ENCODE data around the gene FERMT2. TPM values are rescaled to one million over a fixed set of nuclear protein-coding genes. Genes with fewer than 3 reads are reported as not detected.

The FERMT2 gene
- total RNA-seq, 5 donors from 2014 or later (not counting 1 experiment from before 2014, with no cell fraction given), result 0.35 to 1.0 (median 0.84) TPM; not detected in 1

- H3K4me3 ChIP-seq (ENCODE audit: control insufficient read depth in 1 of 2, extremely low read depth in 1 of 2, low read length in 1 of 2), result no peak overlapping the region
- H3K27ac ChIP-seq (ENCODE audit: low read length), result no peak overlapping the region
- Mint-ChIP-seq H3K4me3 (no peak overlapping the region), H3K36me3 (no peaks in the 10 kb centered on the region), H3K27me3 (no peaks in the 10 kb centered on the region), H3K27ac (no peak overlapping the region), H3K9me3 (no peaks in the 10 kb centered on the region), H3K4me1 (no peaks in the 10 kb centered on the region)
- H3K27me3 ChIP-seq (replicated peaks in 1 of 2; ENCODE audit: control insufficient read depth in 2 of 2, extremely low read depth in 1 of 2, insufficient read depth in 2 of 2, low read length in 1 of 2), result no peaks in the 10 kb centered on the region
- ChIA-PET CTCF (interaction anchor here (0.5 to 0.6 kb wide), 2 partner anchors 8 to 114 kb away, joined by 4 to 6 read pairs; no protein-coding TSS in a partner anchor), POLR2A (no interaction called here)
- WGBS (ENCODE audit: insufficient coverage), result 88% methylated on average over 2 of the region's 6 CpGs
- DNase-seq (no peak), ATAC-seq (replicated peaks in 1 of 4) (no peak)
- H3K4me1 ChIP-seq (ENCODE audit: control insufficient read depth in 1 of 2, extremely low read depth in 1 of 2, insufficient read depth in 2 of 2, low read length in 2 of 2), result no peaks in the 10 kb centered on the region
- H3K9me3 ChIP-seq, result no peaks in the 10 kb centered on the region
- no peaks in the 10 kb centered on the region for H3K36me3 ChIP-seq (ENCODE audit: control insufficient read depth in 2 of 2, extremely low read depth in 1 of 2, insufficient read depth in 1 of 2, low read length in 1 of 2)
Observed at GRCh38 chr14:52888839-52889838, 61.7 kb downstream of the FERMT2 start.

- Mint-ChIP-seq H3K9me3 (no peaks in the 10 kb centered on the region), H3K4me3 (no peak overlapping the region), H3K27ac (no peak overlapping the region), H3K4me1 (no peaks in the 10 kb centered on the region), H3K36me3 (no peaks in the 10 kb centered on the region), H3K27me3 (no peaks in the 10 kb centered on the region)
- Histone ChIP-seq H3K9me3 (no peaks in the 10 kb centered on the region), H3K27ac (ENCODE audit: low read length) (no peak overlapping the region), H3K27me3 (replicated peaks in 1 of 2; ENCODE audit: control insufficient read depth in 2 of 2, extremely low read depth in 1 of 2, insufficient read depth in 2 of 2, low read length in 1 of 2) (no peaks in the 10 kb centered on the region), H3K36me3 (ENCODE audit: control insufficient read depth in 2 of 2, extremely low read depth in 1 of 2, insufficient read depth in 1 of 2, low read length in 1 of 2) (no peaks in the 10 kb centered on the region), H3K4me3 (ENCODE audit: control insufficient read depth in 1 of 2, extremely low read depth in 1 of 2, low read length in 1 of 2) (no peak overlapping the region), H3K4me1 (ENCODE audit: control insufficient read depth in 1 of 2, extremely low read depth in 1 of 2, insufficient read depth in 2 of 2, low read length in 2 of 2) (no peaks in the 10 kb centered on the region)
- CTCF ChIA-PET, result interaction anchor here in 1 of 2 donors (0.6 kb wide), 1 partner anchor 115 kb away, joined by 4 read pairs; no protein-coding TSS in a partner anchor
- ATAC-seq (replicated peaks in 1 of 4), result no peak
- no CpG with 5 or more reads among the region's 4 CpGs for WGBS (ENCODE audit: insufficient coverage)
- no peak for DNase-seq
- POLR2A ChIA-PET, result no interaction called here
Observed at GRCh38 chr14:52888159-52888558, 62.7 kb downstream of the FERMT2 start.

GRCh38 chr14:52885230-52885629 lies 65.6 kb downstream of the FERMT2 start:
- ChIA-PET POLR2A (no interaction called here), CTCF (no interaction called here)
- no CpG with 5 or more reads among the region's 2 CpGs for WGBS (ENCODE audit: insufficient coverage)
- no peaks in the 10 kb centered on the region for H3K9me3 Mint-ChIP-seq
- H3K4me1 ChIP-seq (ENCODE audit: control insufficient read depth in 1 of 2, extremely low read depth in 1 of 2, insufficient read depth in 2 of 2, low read length in 2 of 2), result no peaks in the 10 kb centered on the region
- no peaks in the 10 kb centered on the region for H3K27me3 ChIP-seq (replicated peaks in 1 of 2; ENCODE audit: control insufficient read depth in 2 of 2, extremely low read depth in 1 of 2, insufficient read depth in 2 of 2, low read length in 1 of 2)
- no peaks in the 10 kb centered on the region for H3K36me3 Mint-ChIP-seq
- H3K4me3 Mint-ChIP-seq, result no peak overlapping the region
- H3K4me1 Mint-ChIP-seq, result no peaks in the 10 kb centered on the region
- H3K36me3 ChIP-seq (ENCODE audit: control insufficient read depth in 2 of 2, extremely low read depth in 1 of 2, insufficient read depth in 1 of 2, low read length in 1 of 2), result no peaks in the 10 kb centered on the region
- DNase-seq, result no peak
- H3K27ac ChIP-seq (ENCODE audit: low read length), result no peak overlapping the region
- no peak for ATAC-seq (replicated peaks in 1 of 4)
- no peaks in the 10 kb centered on the region for H3K27me3 Mint-ChIP-seq
- H3K9me3 ChIP-seq, result no peaks in the 10 kb centered on the region
- H3K4me3 ChIP-seq (ENCODE audit: control insufficient read depth in 1 of 2, extremely low read depth in 1 of 2, low read length in 1 of 2), result no peak overlapping the region
- no peak overlapping the region for H3K27ac Mint-ChIP-seq

DNA sequence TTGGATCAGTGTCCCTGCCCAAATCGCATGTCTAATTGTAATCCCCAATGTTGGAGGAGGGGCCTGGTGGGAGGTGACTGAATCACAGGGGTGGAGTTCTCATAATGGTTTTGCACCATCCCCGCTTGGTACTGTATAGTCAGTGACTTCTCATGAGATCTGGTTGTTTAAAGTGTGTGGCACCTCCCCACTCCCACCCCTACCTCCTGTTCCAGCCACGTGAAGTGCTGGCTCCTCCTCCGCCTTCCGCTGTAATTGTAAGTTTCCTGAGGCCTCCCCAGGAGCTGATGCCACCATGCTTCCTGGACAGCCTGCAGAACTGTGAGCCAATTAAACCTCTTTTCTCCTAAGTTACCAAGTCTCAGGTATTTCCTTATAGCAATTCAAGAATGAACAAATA lies 67.2 kb downstream of the FERMT2 start:
- no peak overlapping the region for H3K27ac ChIP-seq (ENCODE audit: low read length)
- no peaks in the 10 kb centered on the region for H3K4me1 ChIP-seq (ENCODE audit: control insufficient read depth in 1 of 2, extremely low read depth in 1 of 2, insufficient read depth in 2 of 2, low read length in 2 of 2)
- H3K27me3 Mint-ChIP-seq, result no peaks in the 10 kb centered on the region
- no peaks in the 10 kb centered on the region for H3K36me3 Mint-ChIP-seq
- ATAC-seq (replicated peaks in 1 of 4) (no peak), DNase-seq (no peak)
- no peaks in the 10 kb centered on the region for H3K4me1 Mint-ChIP-seq
- ChIA-PET POLR2A (interaction anchor here in 1 of 2 donors (0.6 kb wide), 1 partner anchor 113 kb away, joined by 8 read pairs; no protein-coding TSS in a partner anchor), CTCF (no interaction called here)
- H3K9me3 ChIP-seq, result no peaks in the 10 kb centered on the region
- no peak overlapping the region for H3K4me3 ChIP-seq (ENCODE audit: control insufficient read depth in 1 of 2, extremely low read depth in 1 of 2, low read length in 1 of 2)
- H3K4me3 Mint-ChIP-seq, result no peak overlapping the region
- no peaks in the 10 kb centered on the region for H3K36me3 ChIP-seq (ENCODE audit: control insufficient read depth in 2 of 2, extremely low read depth in 1 of 2, insufficient read depth in 1 of 2, low read length in 1 of 2)
- H3K9me3 Mint-ChIP-seq, result no peaks in the 10 kb centered on the region
- H3K27me3 ChIP-seq (replicated peaks in 1 of 2; ENCODE audit: control insufficient read depth in 2 of 2, extremely low read depth in 1 of 2, insufficient read depth in 2 of 2, low read length in 1 of 2), result no peaks in the 10 kb centered on the region
- no peak overlapping the region for H3K27ac Mint-ChIP-seq
- 100% methylated on average over 3 of the region's 5 CpGs for WGBS (ENCODE audit: insufficient coverage)

DNA sequence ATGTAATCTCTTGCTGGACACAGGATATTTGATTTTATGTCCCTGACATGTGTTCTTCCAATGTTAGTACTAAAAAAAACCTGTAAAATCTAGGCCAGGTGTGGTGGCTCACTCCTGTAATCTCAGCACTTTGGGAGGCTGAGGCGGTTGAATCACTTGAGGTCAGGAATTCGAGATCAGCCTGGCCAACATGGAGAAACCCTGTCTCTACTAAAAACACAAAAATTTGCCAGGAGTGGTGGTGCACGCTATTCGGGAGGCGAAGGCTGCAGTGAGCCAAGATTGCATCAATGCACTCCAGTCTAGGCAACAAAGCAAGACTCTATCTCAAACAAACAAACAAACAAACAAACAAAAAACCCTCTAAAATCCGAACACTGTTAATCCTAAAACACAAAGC lies 68.0 kb downstream of the FERMT2 start:
- no peak overlapping the region for H3K27ac Mint-ChIP-seq
- DNase-seq, result no peak
- H3K4me3 Mint-ChIP-seq, result no peak overlapping the region
- Histone ChIP-seq H3K4me1 (ENCODE audit: control insufficient read depth in 1 of 2, extremely low read depth in 1 of 2, insufficient read depth in 2 of 2, low read length in 2 of 2) (no peaks in the 10 kb centered on the region), H3K27me3 (replicated peaks in 1 of 2; ENCODE audit: control insufficient read depth in 2 of 2, extremely low read depth in 1 of 2, insufficient read depth in 2 of 2, low read length in 1 of 2) (no peaks in the 10 kb centered on the region), H3K9me3 (no peaks in the 10 kb centered on the region), H3K27ac (ENCODE audit: low read length) (no peak overlapping the region), H3K36me3 (ENCODE audit: control insufficient read depth in 2 of 2, extremely low read depth in 1 of 2, insufficient read depth in 1 of 2, low read length in 1 of 2) (no peaks in the 10 kb centered on the region), H3K4me3 (ENCODE audit: control insufficient read depth in 1 of 2, extremely low read depth in 1 of 2, low read length in 1 of 2) (no peak overlapping the region)
- H3K9me3 Mint-ChIP-seq, result no peaks in the 10 kb centered on the region
- WGBS (ENCODE audit: insufficient coverage), result 91% methylated on average over 5 of the region's 6 CpGs
- H3K27me3 Mint-ChIP-seq, result no peaks in the 10 kb centered on the region
- no peaks in the 10 kb centered on the region for H3K36me3 Mint-ChIP-seq
- no peak for ATAC-seq (replicated peaks in 1 of 4)
- ChIA-PET POLR2A (interaction anchor here in 1 of 2 donors (0.6 kb wide), 1 partner anchor 114 kb away, joined by 8 read pairs; no protein-coding TSS in a partner anchor), CTCF (no interaction called here)
- no peaks in the 10 kb centered on the region for H3K4me1 Mint-ChIP-seq

- H3K4me3 ChIP-seq (ENCODE audit: control insufficient read depth in 1 of 2, extremely low read depth in 1 of 2, low read length in 1 of 2), result no peak overlapping the region
- 64% methylated on average over 3 of the region's 5 CpGs for WGBS (ENCODE audit: insufficient coverage)
- CTCF ChIA-PET, result interaction anchor here in 1 of 2 donors (0.5 kb wide), 1 partner anchor 25 kb away, joined by 11 read pairs; no protein-coding TSS in a partner anchor
- H3K27ac ChIP-seq (ENCODE audit: low read length), result no peak overlapping the region
- POLR2A ChIA-PET, result no interaction called here
- H3K36me3 Mint-ChIP-seq, result no peaks in the 10 kb centered on the region
- H3K9me3 ChIP-seq, result no peaks in the 10 kb centered on the region
- no peak for DNase-seq
- H3K27ac Mint-ChIP-seq, result no peak overlapping the region
- no peaks in the 10 kb centered on the region for H3K36me3 ChIP-seq (ENCODE audit: control insufficient read depth in 2 of 2, extremely low read depth in 1 of 2, insufficient read depth in 1 of 2, low read length in 1 of 2)
- peaks cover 0 to 4% of the 10 kb centered on the region in 2 donors for H3K27me3 Mint-ChIP-seq
- ATAC-seq (replicated peaks in 1 of 4), result no peak
- no peak overlapping the region for H3K4me3 Mint-ChIP-seq
- no peaks in the 10 kb centered on the region for H3K27me3 ChIP-seq (replicated peaks in 1 of 2; ENCODE audit: control insufficient read depth in 2 of 2, extremely low read depth in 1 of 2, insufficient read depth in 2 of 2, low read length in 1 of 2)
- H3K9me3 Mint-ChIP-seq, result no peaks in the 10 kb centered on the region
- no peaks in the 10 kb centered on the region for H3K4me1 ChIP-seq (ENCODE audit: control insufficient read depth in 1 of 2, extremely low read depth in 1 of 2, insufficient read depth in 2 of 2, low read length in 2 of 2)
- H3K4me1 Mint-ChIP-seq, result no peaks in the 10 kb centered on the region
Observed at GRCh38 chr14:52879958-52880357, 70.9 kb downstream of the FERMT2 start.
